ENCODE measurements around the gene RBM4. TPM values are rescaled to one million over a fixed set of nuclear protein-coding genes. Genes with fewer than 3 reads are reported as not detected.

The RBM4 gene
- total and polyA plus RNA-seq, 2 donors (not counting 1 experiment from before 2014, with no cell fraction given) = 105 to 161 TPM

GRCh38 chr11:66600219-66600618 is 38.3 kb upstream of the RBM4 start:
- Histone ChIP-seq H3K9ac (ENCODE audit: insufficient read depth, low read length) (no peak overlapping the region), H3K9me3 (ENCODE audit: control insufficient read depth, insufficient read depth, low read depth, low read length) (no peaks in the 10 kb centered on the region), H3K4me2 (ENCODE audit: extremely low read depth, insufficient read depth, low read length) (no peak overlapping the region), H2AFZ (ENCODE audit: low read length) (no peak overlapping the region), H3K27me3 (ENCODE audit: control insufficient read depth, insufficient read depth, low read length) (no peaks in the 10 kb centered on the region), H3K27ac (ENCODE audit: insufficient read depth, low read length) (no peak overlapping the region), H3K36me3 (ENCODE audit: control insufficient read depth, insufficient read depth, low read length) (peaks cover 8% of the 10 kb centered on the region), H3K79me2 (ENCODE audit: control insufficient read depth, insufficient read depth, low read length) (no peaks in the 10 kb centered on the region), H4K20me1 (ENCODE audit: control insufficient read depth, extremely low read depth, insufficient read depth, low read length) (no peaks in the 10 kb centered on the region), H3K4me1 (ENCODE audit: control insufficient read depth, extremely low read depth, insufficient read depth, low read length) (peaks cover 6% of the 10 kb centered on the region), H3K4me3 (replicated peaks in 1 of 4; ENCODE audit: control extremely low read depth in 1 of 4, insufficient read depth in 1 of 4, low read depth in 3 of 4, low read length in 4 of 4) (no peak overlapping the region)
- no peak for DNase-seq (ENCODE audit: low read depth in 2 of 2)
- TF ChIP-seq, protein P1, sequence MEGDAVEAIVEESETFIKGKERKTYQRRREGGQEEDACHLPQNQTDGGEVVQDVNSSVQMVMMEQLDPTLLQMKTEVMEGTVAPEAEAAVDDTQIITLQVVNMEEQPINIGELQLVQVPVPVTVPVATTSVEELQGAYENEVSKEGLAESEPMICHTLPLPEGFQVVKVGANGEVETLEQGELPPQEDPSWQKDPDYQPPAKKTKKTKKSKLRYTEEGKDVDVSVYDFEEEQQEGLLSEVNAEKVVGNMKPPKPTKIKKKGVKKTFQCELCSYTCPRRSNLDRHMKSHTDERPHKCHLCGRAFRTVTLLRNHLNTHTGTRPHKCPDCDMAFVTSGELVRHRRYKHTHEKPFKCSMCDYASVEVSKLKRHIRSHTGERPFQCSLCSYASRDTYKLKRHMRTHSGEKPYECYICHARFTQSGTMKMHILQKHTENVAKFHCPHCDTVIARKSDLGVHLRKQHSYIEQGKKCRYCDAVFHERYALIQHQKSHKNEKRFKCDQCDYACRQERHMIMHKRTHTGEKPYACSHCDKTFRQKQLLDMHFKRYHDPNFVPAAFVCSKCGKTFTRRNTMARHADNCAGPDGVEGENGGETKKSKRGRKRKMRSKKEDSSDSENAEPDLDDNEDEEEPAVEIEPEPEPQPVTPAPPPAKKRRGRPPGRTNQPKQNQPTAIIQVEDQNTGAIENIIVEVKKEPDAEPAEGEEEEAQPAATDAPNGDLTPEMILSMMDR (conservative IDR thresholded peaks at IDR 0.05 in 1 of 2, IDR thresholded peaks at IDR 0.05 in 1 of 2; ENCODE audit: low read depth in 1 of 2, low read length in 2 of 2) = no peak
- no peak for TF ChIP-seq EZH2 (IDR thresholded peaks at IDR 0.05; ENCODE audit: low read length, missing control alignments)

DNA sequence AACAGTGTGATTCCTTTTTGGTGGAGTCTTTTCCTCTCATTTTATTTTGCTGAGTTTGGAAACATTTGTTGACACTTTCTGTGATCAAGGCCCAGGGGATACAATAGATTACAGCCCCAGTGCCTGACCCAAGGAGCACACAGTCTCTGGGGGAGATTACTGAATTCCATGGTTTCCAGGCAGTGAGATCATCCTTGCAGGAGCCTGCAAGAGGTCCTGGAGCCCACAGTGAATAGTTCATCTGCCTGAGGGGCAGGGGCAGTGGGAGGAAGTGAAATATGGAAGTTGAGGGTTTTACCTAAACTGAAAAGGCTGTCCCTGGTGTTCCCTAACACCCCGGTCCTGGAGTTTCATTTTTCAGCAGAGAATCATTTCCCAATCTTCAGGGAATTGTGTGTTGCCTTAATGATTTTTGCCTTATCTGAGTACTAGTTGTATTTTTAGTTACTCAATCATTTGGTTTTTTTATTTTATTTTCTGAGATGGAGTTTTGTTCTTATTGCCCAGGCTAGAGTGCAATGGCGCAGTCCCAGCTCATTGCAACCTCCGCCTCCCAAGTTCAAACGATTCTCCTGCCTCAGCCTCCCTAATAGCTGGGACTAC is 37.8 kb upstream of the RBM4 start:
- Histone ChIP-seq H4K20me1 (ENCODE audit: control insufficient read depth, extremely low read depth, insufficient read depth, low read length) (no peaks in the 10 kb centered on the region), H3K4me3 (replicated peaks in 1 of 4; ENCODE audit: control extremely low read depth in 1 of 4, insufficient read depth in 1 of 4, low read depth in 3 of 4, low read length in 4 of 4) (no peak overlapping the region), H3K9me3 (ENCODE audit: control insufficient read depth, insufficient read depth, low read depth, low read length) (no peaks in the 10 kb centered on the region), H3K4me2 (ENCODE audit: extremely low read depth, insufficient read depth, low read length) (no peak overlapping the region), H3K4me1 (ENCODE audit: control insufficient read depth, extremely low read depth, insufficient read depth, low read length) (peaks cover 6% of the 10 kb centered on the region), H3K27ac (ENCODE audit: insufficient read depth, low read length) (no peak overlapping the region), H3K79me2 (ENCODE audit: control insufficient read depth, insufficient read depth, low read length) (no peaks in the 10 kb centered on the region), H2AFZ (ENCODE audit: low read length) (no peak overlapping the region), H3K9ac (ENCODE audit: insufficient read depth, low read length) (no peak overlapping the region), H3K27me3 (ENCODE audit: control insufficient read depth, insufficient read depth, low read length) (no peaks in the 10 kb centered on the region), H3K36me3 (ENCODE audit: control insufficient read depth, insufficient read depth, low read length) (peaks cover 8% of the 10 kb centered on the region)
- TF ChIP-seq, protein P1 (conservative IDR thresholded peaks at IDR 0.05 in 1 of 2, IDR thresholded peaks at IDR 0.05 in 1 of 2; ENCODE audit: low read depth in 1 of 2, low read length in 2 of 2) = no peak
- TF ChIP-seq EZH2 (IDR thresholded peaks at IDR 0.05; ENCODE audit: low read length, missing control alignments) = no peak
- DNase-seq (ENCODE audit: low read depth in 2 of 2) = peak in 1 of 2 donors; percentile 19

DNA sequence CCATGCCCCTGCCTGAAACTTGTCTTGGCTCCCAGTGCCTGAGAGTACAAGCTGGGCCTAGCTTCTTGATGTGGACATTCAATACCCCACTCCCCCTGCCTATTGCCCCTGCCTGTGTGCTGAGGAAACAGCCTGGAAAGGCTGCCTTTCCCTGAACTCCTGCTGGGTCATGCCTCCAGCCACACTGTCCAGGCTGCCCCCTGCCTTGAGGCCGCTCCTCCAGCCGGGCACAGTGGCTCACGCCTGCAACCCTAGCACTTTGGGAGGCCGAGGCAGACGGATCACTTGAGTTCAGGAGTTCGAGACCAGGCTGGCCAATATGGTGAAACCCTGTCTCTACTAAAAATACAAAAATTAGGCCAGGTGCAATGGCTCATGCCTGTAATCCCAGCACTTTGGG is 35.4 kb upstream of the RBM4 start:
- no peak overlapping the region for H2AFZ ChIP-seq (ENCODE audit: low read length)
- TF ChIP-seq EZH2 (IDR thresholded peaks at IDR 0.05; ENCODE audit: low read length, missing control alignments) = no peak
- TF ChIP-seq, protein P1 (conservative IDR thresholded peaks at IDR 0.05 in 1 of 2, IDR thresholded peaks at IDR 0.05 in 1 of 2; ENCODE audit: low read depth in 1 of 2, low read length in 2 of 2) = no peak
- H3K79me2 ChIP-seq (ENCODE audit: control insufficient read depth, insufficient read depth, low read length) = no peaks in the 10 kb centered on the region
- no peak for DNase-seq (ENCODE audit: low read depth in 2 of 2)
- H3K9me3 ChIP-seq (ENCODE audit: control insufficient read depth, insufficient read depth, low read depth, low read length) = no peaks in the 10 kb centered on the region
- H3K36me3 ChIP-seq (ENCODE audit: control insufficient read depth, insufficient read depth, low read length) = peaks cover 8% of the 10 kb centered on the region
- no peak overlapping the region for H3K4me2 ChIP-seq (ENCODE audit: extremely low read depth, insufficient read depth, low read length)
- no peak overlapping the region for H3K4me3 ChIP-seq (replicated peaks in 1 of 4; ENCODE audit: control extremely low read depth in 1 of 4, insufficient read depth in 1 of 4, low read depth in 3 of 4, low read length in 4 of 4)
- H3K27ac ChIP-seq (ENCODE audit: insufficient read depth, low read length) = no peak overlapping the region
- H3K27me3 ChIP-seq (ENCODE audit: control insufficient read depth, insufficient read depth, low read length) = no peaks in the 10 kb centered on the region
- no peaks in the 10 kb centered on the region for H4K20me1 ChIP-seq (ENCODE audit: control insufficient read depth, extremely low read depth, insufficient read depth, low read length)
- peaks cover 10% of the 10 kb centered on the region for H3K4me1 ChIP-seq (ENCODE audit: control insufficient read depth, extremely low read depth, insufficient read depth, low read length)
- H3K9ac ChIP-seq (ENCODE audit: insufficient read depth, low read length) = no peak overlapping the region
